HepG2 (cell line): ENCODE measurements around the gene SRSF10. TPM values are rescaled to one million over a fixed set of nuclear protein-coding genes. Genes with fewer than 3 reads are reported as not detected.

Experiments used
- BCL3 ChIP-seq: sonication (generic); formaldehyde crosslinking; IDR thresholded peaks from 2 replicates; pipeline ENCODE4 v1.5.1; 2020; ENCODE audit warnings: mild to moderate bottlenecking, missing genetic modification reagents, moderate library complexity
- GATAD1 ChIP-seq: IDR thresholded peaks from 2 replicates; pipeline ENCODE4 v1.6.1; 2016; ENCODE audit warnings: missing genetic modification reagents, missing compliant biosample characterization
- NFAT5 ChIP-seq: sonication (generic); formaldehyde crosslinking; IDR thresholded peaks from 2 replicates; pipeline ENCODE4 v1.4.0; 2020; ENCODE audit warnings: missing genetic modification reagents
- PRDM10 ChIP-seq: sonication (generic); formaldehyde crosslinking; IDR thresholded peaks from 2 replicates; pipeline ENCODE4 v1.4.0; 2020; ENCODE audit warnings: low read depth, missing genetic modification reagents
- RNF219 ChIP-seq: sonication (generic); formaldehyde crosslinking; IDR thresholded peaks from 2 replicates; pipeline ENCODE4 v1.5.0; 2020; ENCODE audit warnings: mild to moderate bottlenecking, missing genetic modification reagents
- SNAPC4 ChIP-seq: sonication (generic); formaldehyde crosslinking; IDR thresholded peaks from 2 replicates; pipeline ENCODE4 v1.4.0; 2020; ENCODE audit warnings: mild to moderate bottlenecking, missing genetic modification reagents
- ZKSCAN5 ChIP-seq: sonication (generic); formaldehyde crosslinking; IDR thresholded peaks from 2 replicates; pipeline ENCODE4 v1.5.1; 2020; ENCODE audit warnings: mild to moderate bottlenecking, missing genetic modification reagents
- ZNF703 ChIP-seq: sonication (generic); formaldehyde crosslinking; IDR thresholded peaks from 2 replicates; pipeline ENCODE4 v1.5.1; 2020; ENCODE audit warnings: missing genetic modification reagents, mild to moderate bottlenecking, moderate library complexity, borderline replicate concordance
- polyA plus RNA-seq, 8 experiments: library from polyadenylated mRNA; depleted of rRNA in 3 of 8; stranded (reverse) in 7 of 8; unstranded in 1 of 8; fragments of >200 nt; fragmentation: Illumina TruSeq in 4 of 8; extraction: Trizol in 4 of 8; gene quantifications; 2 replicates each; pipeline versions ENCODE4 v1.2.1 to v1.2.3, GENCODE V29; 2011 to 2016; ENCODE audit warnings: low read depth in 4 of 8, missing spikeins in 1 of 8, mixed read lengths in 1 of 8; ENCODE audit not compliant: insufficient read depth in 1 of 8
- total RNA-seq, 5 experiments: library from RNA; depleted of rRNA; stranded (reverse); fragments of >200 nt; fragmentation: Illumina TruSeq; extraction: Trizol; gene quantifications; 2 replicates each; pipeline ENCODE4 v1.2.3, GENCODE V29; 2016; ENCODE audit warnings: low read depth in 1 of 5

SRSF10 gene
- total and polyA plus RNA-seq, 2 of the 13 experiments (the other 11 are each of a cell fraction or from before 2014, with no cell fraction given): 126 to 186 TPM

GRCh38 chr1:23979881-23980727 is at the start of gene SRSF10 (continued):
- 0 out of 2 replicates have a peak, but pooled peaks have one; percentile 9 for TF ChIP-seq NFAT5 (CRISPR knock-in tag)
- TF ChIP-seq GATAD1: peak; percentile 88
- TF ChIP-seq ZKSCAN5: no peak
- peak; percentile 37; the same call in 1 of the 2 replicates for TF ChIP-seq RNF219 (CRISPR knock-in tag)
- peak; percentile 88; the same call in 1 of the 2 replicates for TF ChIP-seq ZNF703 (CRISPR knock-in tag)
- TF ChIP-seq SNAPC4: peak; percentile 86; the same call in 1 of the 2 replicates
- peak; percentile 20; the same call in 1 of the 2 replicates for TF ChIP-seq PRDM10 (CRISPR knock-in tag)
- TF ChIP-seq BCL3 (CRISPR knock-in tag): peak; percentile 91
